Large intestine (tissue), 3 donors: ENCODE results near the gene PNP. TPM values are rescaled to one million over a fixed set of nuclear protein-coding genes. Genes with fewer than 3 reads are reported as not detected.
"Not testable (repeated sequence)": the region's sequence is repeated elsewhere in the genome, so short reads cannot be mapped to it uniquely, and the experiment has no call there.

Experiments used
- DNase-seq, 2 donors: peaks; one replicate each; pipeline versions ENCODE4 v3.0.0 to v3.0.0-alpha.2; 2013
- H3K27ac ChIP-seq: one replicate; pipeline ENCODE4 v1.5.1; 2013; ENCODE audit warnings: low read length
- H3K27me3 ChIP-seq: 2 replicates; pipeline ENCODE4 v1.6.1; 2013; ENCODE audit warnings: low read length; ENCODE audit not compliant: control insufficient read depth, insufficient read depth
- H3K36me3 ChIP-seq: 2 replicates; pipeline ENCODE4 v1.6.1; 2013; ENCODE audit warnings: low read length; ENCODE audit not compliant: control insufficient read depth, insufficient read depth
- H3K4me1 ChIP-seq: one replicate; pipeline ENCODE4 v1.6.1; 2013; ENCODE audit warnings: low read length; ENCODE audit not compliant: control insufficient read depth, insufficient read depth
- H3K4me3 ChIP-seq: one replicate; pipeline ENCODE4 v1.5.1; 2013; ENCODE audit warnings: low read length
- H3K9me3 ChIP-seq: one replicate; pipeline ENCODE4 v1.6.1; 2013; ENCODE audit warnings: mild to moderate bottlenecking, low read depth, low read length, moderate library complexity; ENCODE audit not compliant: control insufficient read depth
- WGBS: methylation state at CpG from one replicate; pipeline ENCODE4 v1.1.5; 2013; ENCODE audit warnings: low lambda C conversion rate; ENCODE audit not compliant: insufficient coverage; 5-methylcytosine and 5-hydroxymethylcytosine counted together
- polyA plus RNA-seq: library from polyadenylated mRNA; unstranded; fragments of 120-200 nt; gene quantifications from one replicate; pipeline ENCODE4 v1.2.1, GENCODE V29; 2013

The PNP gene
- polyA plus RNA-seq, 1 donor: 215 TPM

GRCh38 chr14:20452831-20453230, 16.4 kb upstream of the PNP start:
- H3K9me3 ChIP-seq, H3K27me3 ChIP-seq, H3K4me1 ChIP-seq, DNase-seq, H3K27ac ChIP-seq, H3K4me3 ChIP-seq: not testable (repeated sequence)
- H3K36me3 ChIP-seq: peaks cover 57% of the 10 kb centered on the region
- no CpG with 5 or more reads among the region's 8 CpGs for WGBS

- Histone ChIP-seq H3K27me3 (no peaks in the 10 kb centered on the region), H3K36me3 (peaks cover 57% of the 10 kb centered on the region), H3K9me3 (no peaks in the 10 kb centered on the region), H3K27ac (peak within 1 kb of the TSS; percentile 94), H3K4me1 (peaks cover 6% of the 10 kb centered on the region), H3K4me3 (peak within 1 kb of the TSS; percentile 74)
- no CpG with 5 or more reads among the region's 56 CpGs for WGBS
- peak; percentile 99 for DNase-seq
These were observed 14.5 kb upstream of the PNP start, which contains the start of the genes APEX1 and OSGEP for GRCh38 chr14:20454516-20455354. TSS of gene APEX1 (plus strand) at chr14:20455226. CDS start at chr14:20455646, 420 bp downstream. TSS of gene OSGEP (minus strand) at chr14:20454812. CDS start at chr14:20454683, 129 bp downstream.

GRCh38 chr14:20455355-20456300, 13.6 kb upstream of the PNP start:
- peak in 1 of 2 donors; percentile 79 for DNase-seq
- Histone ChIP-seq H3K27me3 (no peaks in the 10 kb centered on the region), H3K36me3 (peaks cover 52% of the 10 kb centered on the region), H3K27ac (peak overlapping the region; percentile 94), H3K4me1 (peaks cover 12% of the 10 kb centered on the region), H3K9me3 (no peaks in the 10 kb centered on the region), H3K4me3 (peak overlapping the region; percentile 74)
- WGBS: 0% methylated on average over 2 of the region's 39 CpGs

- Histone ChIP-seq H3K36me3 (peaks cover 41% of the 10 kb centered on the region), H3K4me3 (no peak overlapping the region), H3K27ac (no peak overlapping the region), H3K9me3 (no peaks in the 10 kb centered on the region), H3K4me1 (peaks cover 16% of the 10 kb centered on the region), H3K27me3 (no peaks in the 10 kb centered on the region)
- no peak for DNase-seq
- WGBS: 100% methylated on average over 1 of the region's 13 CpGs
These were observed 12.2 kb upstream of the PNP start for GRCh38 chr14:20456971-20457370.

GRCh38 chr14:20458031-20458789, 11.0 kb upstream of the PNP start:
- no peak for DNase-seq
- Histone ChIP-seq H3K27ac (no peak overlapping the region), H3K36me3 (peaks cover 38% of the 10 kb centered on the region), H3K4me1 (peaks cover 28% of the 10 kb centered on the region), H3K4me3 (no peak overlapping the region), H3K27me3 (no peaks in the 10 kb centered on the region), H3K9me3 (no peaks in the 10 kb centered on the region)
- no CpG with 5 or more reads among the region's 8 CpGs for WGBS

GRCh38 chr14:20460458-20461224, 8.6 kb upstream of the PNP start:
- Histone ChIP-seq H3K9me3 (no peaks in the 10 kb centered on the region), H3K4me3 (peak overlapping the region; percentile 88), H3K27ac (peak overlapping the region; percentile 95), H3K4me1 (peaks cover 30% of the 10 kb centered on the region), H3K27me3 (no peaks in the 10 kb centered on the region), H3K36me3 (peaks cover 38% of the 10 kb centered on the region)
- WGBS: no CpG with 5 or more reads among the region's 32 CpGs
- peak; percentile 61 to 77 for DNase-seq

- Histone ChIP-seq H3K27ac (peak within 1 kb of the TSS; percentile 95), H3K4me3 (peak within 1 kb of the TSS; percentile 88), H3K9me3 (no peaks in the 10 kb centered on the region), H3K4me1 (peaks cover 34% of the 10 kb centered on the region), H3K36me3 (peaks cover 36% of the 10 kb centered on the region), H3K27me3 (no peaks in the 10 kb centered on the region)
- peak; percentile 100 for DNase-seq
- 0% methylated on average over 2 of the region's 67 CpGs for WGBS
These were observed 7.7 kb upstream of the PNP start, which contains the start of gene PIP4P1 for GRCh38 chr14:20461225-20462141. TSS of gene PIP4P1 (minus strand) at chr14:20461434. CDS start at chr14:20461325, 109 bp downstream.

GRCh38 chr14:20468764-20469241, 403 bp upstream of the PNP start:
- Histone ChIP-seq H3K4me3 (peak overlapping the region; percentile 80), H3K27me3 (no peaks in the 10 kb centered on the region), H3K9me3 (no peaks in the 10 kb centered on the region), H3K4me1 (peaks cover 26% of the 10 kb centered on the region), H3K27ac (peak overlapping the region; percentile 93), H3K36me3 (peaks cover 10% of the 10 kb centered on the region)
- DNase-seq: no peak
- no CpG with 5 or more reads among the region's 16 CpGs for WGBS
